Calu3 (cell line): Measurements from ENCODE around the gene STYXL2. TPM values are rescaled to one million over a fixed set of nuclear protein-coding genes. Genes with fewer than 3 reads are reported as not detected.

Source experiments
- BruUV-seq: library from RNA; stranded (reverse); fragments of 400-500 nt; replicated peaks from 2 replicates; lab custom pipeline; 2021; lab: Mats Ljungman, UMichigan
- CTCF ChIA-PET: fragments of 300-600 bp; sonication (Branson Sonifier 250); formaldehyde crosslinking; loops from one replicate; lab custom pipeline; 2022; ENCODE audit warnings: antibody characterized with exemption; lab: Charles Lee
- DNase-seq: peaks from one replicate; pipeline ENCODE4 v3.0.0; 2022
- H3K27ac Mint-ChIP-seq: one replicate; pipeline ENCODE4 v1.8.0; 2022; ENCODE audit warnings: mixed read lengths; ENCODE audit not compliant: unreplicated experiment
- H3K27me3 Mint-ChIP-seq: one replicate; pipeline ENCODE4 v1.8.0; 2022; ENCODE audit warnings: mixed read lengths; ENCODE audit not compliant: unreplicated experiment
- H3K36me3 Mint-ChIP-seq: one replicate; pipeline ENCODE4 v1.8.0; 2022; ENCODE audit warnings: mild to moderate bottlenecking, moderate library complexity, mixed read lengths; ENCODE audit not compliant: insufficient read depth, unreplicated experiment
- H3K4me1 Mint-ChIP-seq: one replicate; pipeline ENCODE4 v1.8.0; 2022; ENCODE audit warnings: mild to moderate bottlenecking, low read depth, mixed read lengths; ENCODE audit not compliant: unreplicated experiment
- H3K4me3 Mint-ChIP-seq: one replicate; pipeline ENCODE4 v1.8.0; 2022; ENCODE audit warnings: mild to moderate bottlenecking, low read depth, moderate library complexity, mixed read lengths; ENCODE audit not compliant: unreplicated experiment
- H3K9me3 Mint-ChIP-seq: one replicate; pipeline ENCODE4 v1.8.0; 2022; ENCODE audit warnings: low read depth, mixed read lengths; ENCODE audit not compliant: unreplicated experiment
- CTCF ChIP-seq: fragments of 200-600 bp; IDR thresholded peaks from one replicate; pipeline ENCODE4 v1.8.0; 2022; ENCODE audit warnings: antibody characterized with exemption; ENCODE audit not compliant: unreplicated experiment
- intact Hi-C: fragments of 100-400 bp; cut with micrococcal nuclease; formaldehyde crosslinking; loops from one replicate; pipeline ENCODE4 v1.10.0; 2022; ENCODE audit not compliant: unreplicated experiment
- total RNA-seq: library from RNA; stranded (reverse); gene quantifications from 2 replicates; pipeline ENCODE4 v1.2.3, GENCODE V29; 2022

STYXL2 gene
- total RNA-seq, 1 experiment from 2014 or later: not detected

DNA sequence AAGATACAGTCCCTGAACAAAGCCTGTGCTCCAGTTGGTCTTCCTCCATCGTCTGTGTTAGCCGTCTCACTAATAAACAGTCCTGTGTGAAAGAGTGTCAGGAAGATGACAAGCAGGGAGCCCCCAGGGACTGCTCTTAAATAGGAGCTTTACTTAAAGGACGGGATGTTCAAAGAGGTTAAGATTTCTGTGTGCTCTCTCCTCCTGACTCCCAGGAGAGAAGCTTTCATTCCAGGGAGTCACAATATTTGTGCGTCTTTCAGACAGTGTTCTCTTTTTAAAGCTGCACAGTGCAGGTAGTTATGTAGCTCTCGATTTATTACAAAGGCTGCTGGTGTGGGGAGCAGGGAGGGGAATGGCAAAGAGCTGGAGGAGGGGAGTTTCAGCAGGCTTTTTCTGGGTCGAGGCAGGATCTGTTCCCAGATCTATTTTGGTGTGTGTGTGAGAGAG is 43.5 kb downstream of the STYXL2 start:
- intact Hi-C loops: no loop called here
- CTCF ChIA-PET: no interaction called here
- peaks cover 18% of the 10 kb centered on the region for H3K4me1 Mint-ChIP-seq
- no peak overlapping the region for H3K27ac Mint-ChIP-seq
- H3K27me3 Mint-ChIP-seq: no peaks in the 10 kb centered on the region
- H3K9me3 Mint-ChIP-seq: no peaks in the 10 kb centered on the region
- no peak overlapping the region for H3K4me3 Mint-ChIP-seq
- no peak for DNase-seq
- BruUV-seq: no TSS peak
- no peaks in the 10 kb centered on the region for H3K36me3 Mint-ChIP-seq
- TF ChIP-seq CTCF: no peak

- no TSS peak for BruUV-seq
- CTCF ChIA-PET: no interaction called here
- no peaks in the 10 kb centered on the region for H3K36me3 Mint-ChIP-seq
- TF ChIP-seq CTCF: no peak
- DNase-seq: no peak
- intact Hi-C loops: no loop called here
- H3K27ac Mint-ChIP-seq: no peak overlapping the region
- no peaks in the 10 kb centered on the region for H3K27me3 Mint-ChIP-seq
- no peaks in the 10 kb centered on the region for H3K9me3 Mint-ChIP-seq
- peaks cover 18% of the 10 kb centered on the region for H3K4me1 Mint-ChIP-seq
- no peak overlapping the region for H3K4me3 Mint-ChIP-seq
These were observed 44.1 kb downstream of the STYXL2 start for GRCh38 chr1:167137793-167138510.

GRCh38 chr1:167138703-167139102 is 44.8 kb downstream of the STYXL2 start:
- TF ChIP-seq CTCF: no peak
- intact Hi-C loops: no loop called here
- Mint-ChIP-seq H3K36me3 (no peaks in the 10 kb centered on the region), H3K4me3 (no peak overlapping the region), H3K27me3 (no peaks in the 10 kb centered on the region), H3K27ac (no peak overlapping the region), H3K9me3 (no peaks in the 10 kb centered on the region), H3K4me1 (peaks cover 18% of the 10 kb centered on the region)
- DNase-seq: no peak
- no TSS peak for BruUV-seq
- CTCF ChIA-PET: no interaction called here

- CTCF ChIA-PET: no interaction called here
- TF ChIP-seq CTCF: no peak
- Mint-ChIP-seq H3K4me1 (no peaks in the 10 kb centered on the region), H3K27ac (no peak overlapping the region), H3K9me3 (no peaks in the 10 kb centered on the region), H3K36me3 (no peaks in the 10 kb centered on the region), H3K4me3 (no peak overlapping the region), H3K27me3 (no peaks in the 10 kb centered on the region)
- no peak for DNase-seq
- intact Hi-C loops: no loop called here
- no TSS peak for BruUV-seq
These were observed 48.1 kb downstream of the STYXL2 start for GRCh38 chr1:167141963-167142362.

Other genes starting within 250 kb of the STYXL2 start
- 10.8 and 13.1 TPM in 2 replicates for gene TADA1, start 217.8 kb upstream of the STYXL2 start, total RNA-seq
- 0.91 and 1.9 TPM in 2 replicates for gene ILDR2, start 118.5 kb upstream of the STYXL2 start, total RNA-seq
- gene MAEL, start 104.8 kb upstream of the STYXL2 start, total RNA-seq: 0.34 TPM in 1 of 2 replicates, not detected in the other
- gene GPA33, start 3.7 kb upstream of the STYXL2 start, total RNA-seq: not detected in 2 replicates
- 25.3 and 25.4 TPM in 2 replicates for gene POU2F1, start 126.8 kb downstream of the STYXL2 start, total RNA-seq